GM10266 (cell line): ENCODE measurements around the gene EXOC8.

Experiments
- DNase-seq: peaks from one replicate; pipeline ENCODE4 v3.0.0; 2012; ENCODE audit errors: extremely low spot score
- CTCF ChIP-seq: IDR thresholded peaks from 2 replicates; pipeline ENCODE4 v1.5.1; 2012; ENCODE audit warnings: mild to moderate bottlenecking, low read depth; ENCODE audit not compliant: control insufficient read depth, insufficient read depth; ENCODE audit errors: missing control alignments

EXOC8 gene

GRCh38 chr1:231324660-231325059 lies 13.0 kb downstream of the EXOC8 start:
- no peak for DNase-seq
- no peak for TF ChIP-seq CTCF

- DNase-seq, result no peak
- TF ChIP-seq CTCF, result no peak
Observed at GRCh38 chr1:231322880-231323530, 14.6 kb downstream of the EXOC8 start.

- DNase-seq, result no peak
- TF ChIP-seq CTCF, result no peak
Observed at GRCh38 chr1:231319080-231319479, 18.6 kb downstream of the EXOC8 start.

- TF ChIP-seq CTCF, result no peak
- DNase-seq, result no peak
Observed at GRCh38 chr1:231318568-231318967, 19.1 kb downstream of the EXOC8 start.

GRCh38 chr1:231318015-231318355 lies 19.7 kb downstream of the EXOC8 start:
- no peak for TF ChIP-seq CTCF
- DNase-seq, result no peak

- TF ChIP-seq CTCF, result no peak
- no peak for DNase-seq
Observed at GRCh38 chr1:231317306-231318014, 20.2 kb downstream of the EXOC8 start.

- peak; percentile 82 for TF ChIP-seq CTCF
- peak; percentile 59 for DNase-seq
Observed at GRCh38 chr1:231315887-231316286, 21.8 kb downstream of the EXOC8 start.
